Activated CD8-positive, alpha-beta memory T cell treated with anti-CD3 and anti-CD28 coated beads for 24 hours (primary cell): Measurements from ENCODE around the gene AHSA1.

ENCODE experiments used
- DNase-seq: peaks from one replicate; pipeline ENCODE4 v3.0.0-alpha.2; 2020

AHSA1 gene

GRCh38 chr14:77511486-77512162 lies 53.7 kb downstream of the AHSA1 start:
- DNase-seq = no peak

- DNase-seq = no peak
Measured at GRCh38 chr14:77516126-77516525, 58.2 kb downstream of the AHSA1 start.
